ENCODE measurements around the gene C2CD5.
"Not testable (repeated sequence)": the region's sequence is repeated elsewhere in the genome, so short reads cannot be mapped to it uniquely, and the experiment has no call there.

C2CD5 gene

DNA sequence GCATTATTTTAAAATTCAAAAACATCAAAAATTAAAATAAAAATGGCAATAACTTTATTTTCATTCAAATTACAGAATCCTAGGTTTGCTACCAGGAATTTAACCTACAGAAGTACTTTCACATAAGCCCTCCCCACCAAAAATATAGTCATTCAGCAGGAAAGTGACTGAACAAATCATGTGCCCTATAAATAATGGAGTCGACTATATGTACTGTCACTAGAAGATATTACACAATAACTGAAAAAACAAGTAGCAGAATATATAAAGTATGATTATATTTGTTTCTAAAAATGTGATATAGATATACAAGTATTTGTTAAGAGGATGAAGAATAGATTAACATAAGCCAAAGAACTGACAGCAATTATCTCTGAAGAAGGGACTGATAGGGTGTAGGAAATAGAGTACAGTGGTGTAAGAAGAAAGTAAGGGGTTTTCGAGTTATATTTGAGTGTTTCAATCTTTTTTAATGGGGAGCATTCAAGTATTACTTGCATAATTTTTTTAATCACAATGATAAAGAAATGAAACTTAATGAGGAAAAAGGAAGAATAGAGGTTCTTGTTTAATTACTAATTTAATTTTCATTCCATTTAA is 7.9 kb downstream of the C2CD5 start:
- no peak for DNase-seq

DNA sequence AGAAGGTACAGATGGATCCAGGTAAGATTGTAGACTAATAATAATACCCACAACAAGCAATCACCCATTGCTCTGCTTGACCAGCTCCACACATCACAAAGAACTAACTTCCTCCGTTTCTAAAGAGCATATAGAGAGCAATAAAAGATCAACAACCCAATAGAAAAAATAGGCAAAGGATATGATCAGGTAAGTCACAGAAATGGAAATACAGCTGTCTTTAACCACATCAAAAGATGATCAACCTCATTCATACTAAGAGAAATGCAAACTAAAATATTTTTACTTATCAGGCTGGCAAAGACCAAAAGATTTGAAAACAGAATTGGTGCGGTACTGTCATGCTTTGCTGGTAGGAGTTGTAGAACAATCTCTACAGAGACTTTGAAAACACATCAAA is 8.9 kb downstream of the C2CD5 start:
- peak; percentile 24 for DNase-seq

DNA sequence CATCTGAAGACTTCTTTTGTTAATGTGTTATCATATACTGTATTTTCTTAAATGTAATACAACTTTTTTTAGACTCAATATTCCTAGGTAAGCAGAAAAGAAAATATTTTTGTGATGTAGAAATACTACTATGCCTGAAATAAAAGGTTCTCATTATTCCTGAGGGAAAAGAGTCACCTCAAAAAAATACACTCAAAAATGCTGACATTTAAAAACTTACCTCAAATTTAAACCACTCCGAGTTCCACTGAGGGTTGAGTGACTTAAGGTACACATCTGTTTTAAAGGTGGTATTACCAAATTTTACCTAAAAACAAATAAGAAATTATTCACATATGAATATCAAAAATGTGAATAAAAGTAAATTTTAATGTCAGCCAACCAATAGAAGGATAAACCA is 9.3 kb downstream of the C2CD5 start:
- no peak for DNase-seq

DNA sequence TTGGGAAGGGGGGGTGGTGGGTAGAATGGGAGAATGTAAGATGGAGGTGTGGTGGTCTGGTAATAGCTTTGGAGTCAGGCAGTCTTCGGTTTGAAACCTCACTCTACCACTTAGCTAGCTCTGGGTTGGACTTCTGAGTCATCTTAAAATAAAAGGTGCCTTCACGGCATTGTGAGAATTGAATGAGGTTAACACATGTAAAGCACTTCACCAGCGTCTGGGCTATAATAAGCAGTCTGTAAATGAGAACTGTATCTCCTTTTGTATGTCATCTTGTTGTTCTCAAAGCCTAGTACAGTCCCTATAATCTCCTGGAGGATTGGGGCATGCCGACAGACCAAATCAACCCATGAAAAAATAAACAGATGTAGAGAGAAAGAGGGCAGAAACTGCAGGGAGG is 11.2 kb downstream of the C2CD5 start:
- no peak for DNase-seq

DNA sequence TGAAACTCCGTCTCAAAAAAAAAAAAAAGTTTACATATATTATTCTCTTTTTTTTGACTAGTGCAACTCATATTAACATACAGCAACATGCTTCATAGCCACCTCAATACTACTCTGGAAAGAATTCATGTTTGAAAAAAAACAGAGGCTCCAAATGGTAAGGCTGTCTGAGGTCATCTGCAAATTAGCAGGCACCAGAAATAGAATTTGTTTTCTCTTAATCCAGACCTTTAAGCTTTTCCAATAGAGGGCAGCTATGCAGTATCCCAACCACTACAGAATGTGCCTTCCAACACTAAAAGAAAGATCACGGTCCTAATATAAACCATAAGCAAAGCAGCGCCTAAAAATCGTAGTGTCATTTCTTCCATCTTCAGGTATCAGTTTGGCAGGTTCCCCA is 12.0 kb downstream of the C2CD5 start:
- no peak for DNase-seq

DNA sequence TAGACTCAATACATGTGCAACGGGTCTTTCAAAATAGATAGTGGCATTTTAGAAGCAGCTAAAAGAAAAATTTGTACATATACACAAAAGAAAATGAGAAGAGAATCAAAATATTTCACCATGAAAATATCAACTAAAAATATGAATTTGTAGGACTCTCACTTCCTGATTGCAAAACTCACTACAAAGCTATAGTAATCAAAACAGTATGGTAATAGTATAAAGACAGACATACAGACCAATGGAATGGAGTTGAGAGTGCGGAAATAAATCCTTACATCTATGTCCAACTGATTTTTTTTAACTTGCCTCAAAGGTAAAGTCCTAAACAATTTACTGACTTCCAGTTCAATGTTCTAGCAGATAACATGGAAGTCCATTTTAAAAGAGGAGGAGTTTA is 13.1 kb downstream of the C2CD5 start:
- no peak for DNase-seq

DNA sequence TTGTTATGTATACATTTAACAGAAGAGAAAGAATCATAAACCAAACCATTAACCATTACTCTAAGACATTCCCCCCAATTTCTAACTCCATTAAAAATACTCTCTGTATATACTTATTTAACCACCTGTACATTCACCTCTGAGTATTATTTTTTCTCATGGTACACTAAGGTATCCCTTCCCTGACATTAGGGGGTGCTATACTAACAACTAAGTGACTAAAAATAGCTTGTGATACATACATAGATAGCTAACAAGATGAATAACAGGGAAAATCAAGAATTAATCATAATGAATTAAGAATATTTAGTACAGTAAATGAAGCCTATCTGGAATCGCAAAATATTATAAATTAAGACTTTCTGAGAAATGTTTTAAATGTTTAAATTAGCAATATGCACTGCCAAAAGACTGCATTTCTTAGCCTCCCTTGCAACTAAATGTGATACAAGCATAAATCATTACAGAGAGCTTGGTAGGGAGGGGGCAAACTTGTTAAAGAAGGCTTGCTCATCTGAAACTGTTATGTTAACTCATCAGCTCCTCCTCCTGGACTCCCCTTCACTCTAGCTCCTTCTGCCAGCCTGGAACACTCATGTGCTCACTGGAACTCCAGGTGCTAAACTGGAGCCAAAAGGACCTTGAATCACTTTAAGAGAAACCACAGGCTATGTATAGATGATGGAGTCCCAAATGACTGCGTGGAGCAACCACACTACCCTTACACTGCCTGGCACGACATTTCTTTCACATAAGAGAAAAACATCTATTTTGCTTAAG is 14.9 kb downstream of the C2CD5 start:
- DNase-seq, result peak; percentile 56

DNA sequence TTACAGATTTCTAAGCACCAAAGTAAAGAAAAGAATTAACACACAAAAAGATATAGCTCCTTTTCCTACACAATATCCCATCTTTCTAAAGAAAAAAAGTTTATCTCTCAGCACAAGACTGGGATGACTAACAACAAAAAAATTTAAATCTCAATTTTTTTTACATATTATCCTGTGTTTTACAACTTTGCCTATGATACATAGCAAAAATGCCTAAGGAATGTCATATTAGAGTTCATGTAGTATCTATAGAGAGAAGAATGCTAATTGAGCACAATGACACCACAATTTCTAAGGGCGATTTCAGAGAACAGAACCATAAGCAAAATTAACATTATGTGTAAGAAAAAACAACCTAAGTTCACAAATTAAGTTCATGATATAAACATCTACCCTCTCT is 16.3 kb downstream of the C2CD5 start:
- DNase-seq, result no peak

DNA sequence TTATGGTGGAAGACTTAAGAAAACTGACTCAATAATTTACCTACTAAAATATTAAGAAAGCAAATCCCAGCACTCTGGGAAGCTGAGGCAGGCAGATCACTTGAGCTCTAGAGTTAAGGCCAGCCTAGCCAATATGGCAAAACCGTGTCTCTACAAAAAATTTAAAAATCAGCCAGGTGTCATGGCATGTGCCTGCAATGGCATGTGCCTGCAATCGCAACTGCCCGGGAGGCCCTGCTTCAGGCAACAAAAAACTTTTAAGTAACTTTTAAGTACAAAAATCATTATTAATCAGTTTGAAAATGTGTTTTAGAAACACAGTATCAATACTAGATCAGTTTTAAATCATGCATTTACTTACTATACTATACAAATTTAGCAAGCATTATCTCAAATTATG is 17.5 kb downstream of the C2CD5 start:
- DNase-seq, result no peak

DNA sequence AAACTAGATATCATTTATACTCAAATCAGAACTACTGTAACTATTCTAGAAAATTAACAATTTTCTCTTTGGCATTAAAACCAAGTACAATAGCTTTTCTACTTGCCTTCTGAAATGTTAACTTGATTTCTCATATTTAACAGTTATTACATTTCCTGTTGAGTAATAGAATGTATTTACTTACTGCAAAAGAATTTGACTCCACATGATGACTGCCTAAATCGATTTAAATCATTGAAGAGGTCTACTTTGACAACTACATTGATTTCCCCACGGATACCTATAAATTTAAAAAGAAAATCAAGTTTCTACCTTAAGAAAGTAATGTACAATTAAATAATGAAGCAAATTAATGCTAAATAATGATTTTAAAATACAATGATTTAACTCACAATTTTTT is 18.9 kb downstream of the C2CD5 start:
- DNase-seq, result no peak

DNA sequence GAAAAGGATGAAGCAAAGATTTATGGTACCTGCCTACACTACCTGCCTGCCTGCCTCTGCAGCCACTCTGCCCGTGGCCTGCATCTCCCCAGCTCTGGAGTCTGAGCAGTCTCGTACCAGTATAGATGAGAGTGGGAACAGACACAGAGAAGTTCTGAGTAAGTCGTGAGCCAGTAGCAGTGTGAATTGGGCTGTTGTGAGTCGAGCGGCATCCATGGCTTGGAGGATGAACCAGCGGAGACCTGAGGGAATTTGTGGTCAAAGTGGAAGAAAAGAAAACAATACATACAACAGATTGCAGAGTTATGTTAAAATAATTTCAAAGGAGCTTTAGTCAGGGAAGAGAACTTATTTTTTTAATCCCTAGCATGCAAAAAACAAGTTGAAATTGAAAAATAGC is 25.3 kb downstream of the C2CD5 start:
- DNase-seq, result no peak

DNA sequence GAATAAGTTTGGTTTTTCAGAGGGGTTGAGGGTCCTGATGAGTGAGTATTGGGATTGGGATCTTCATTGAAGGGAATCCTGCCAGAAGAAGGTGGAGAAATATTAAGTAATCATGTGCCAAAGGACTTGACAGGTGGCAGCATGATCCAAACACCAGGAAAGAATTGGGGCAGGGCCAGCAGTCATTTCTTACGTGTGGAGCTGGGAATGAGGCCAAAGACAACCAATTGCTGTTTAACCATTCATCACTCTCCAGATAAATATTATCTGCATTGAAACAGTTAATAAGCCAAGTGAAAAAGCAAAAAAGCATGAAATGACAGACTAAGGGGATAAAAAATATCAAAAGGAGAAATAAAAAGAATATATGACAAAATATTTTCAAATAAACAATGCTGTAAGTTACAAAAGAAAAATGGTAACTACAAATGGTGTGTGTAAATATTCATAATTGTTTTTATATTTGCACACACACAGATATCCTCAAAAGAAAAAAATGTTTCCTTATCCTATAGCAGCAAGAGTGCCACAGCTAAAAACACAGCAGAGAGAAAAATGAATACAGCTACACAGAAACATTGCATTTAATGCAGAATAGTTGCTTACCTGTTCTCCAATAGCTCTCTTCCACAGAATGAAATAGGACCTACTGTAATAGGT is 26.2 kb downstream of the C2CD5 start:
- DNase-seq, result no peak

DNA sequence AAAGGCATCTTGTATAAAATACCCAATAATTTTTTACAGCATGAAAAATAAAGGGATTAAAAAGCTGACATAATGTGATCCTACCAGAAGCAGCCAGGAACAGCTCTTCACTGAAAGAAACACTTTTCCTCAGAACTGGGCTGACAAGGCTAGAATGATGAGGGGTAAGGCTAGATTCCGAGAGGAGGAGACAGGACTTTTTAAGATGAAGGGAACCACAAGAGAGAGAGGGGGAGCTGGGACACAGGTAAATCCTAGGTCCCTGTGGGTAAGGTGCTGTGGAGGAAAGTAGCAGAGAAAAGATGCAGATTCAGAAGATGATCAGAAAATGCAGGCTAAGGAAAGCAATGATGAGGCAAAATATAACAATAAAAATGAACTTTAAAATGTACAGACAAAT is 29.5 kb downstream of the C2CD5 start:
- DNase-seq, result no peak

DNA sequence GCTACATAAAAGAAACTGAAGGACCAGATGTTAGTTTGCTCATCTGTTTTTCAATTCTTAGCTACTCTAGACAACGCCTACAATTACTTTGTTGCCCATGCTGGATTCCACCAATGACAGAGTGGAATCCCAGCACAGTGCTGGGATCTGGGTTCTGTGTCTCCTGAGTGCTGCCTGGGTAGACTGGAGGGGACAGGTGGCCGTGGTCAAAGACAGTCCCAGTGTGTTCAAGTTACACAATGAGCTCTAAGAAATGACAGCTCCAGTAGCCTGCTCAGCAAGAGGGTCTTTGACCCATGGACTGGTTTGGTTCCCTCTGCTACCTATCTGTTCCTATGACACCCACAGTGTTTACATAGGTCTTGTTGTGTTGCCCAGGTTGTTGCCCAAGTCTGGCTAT is 38.5 kb downstream of the C2CD5 start:
- no peak for DNase-seq

DNA sequence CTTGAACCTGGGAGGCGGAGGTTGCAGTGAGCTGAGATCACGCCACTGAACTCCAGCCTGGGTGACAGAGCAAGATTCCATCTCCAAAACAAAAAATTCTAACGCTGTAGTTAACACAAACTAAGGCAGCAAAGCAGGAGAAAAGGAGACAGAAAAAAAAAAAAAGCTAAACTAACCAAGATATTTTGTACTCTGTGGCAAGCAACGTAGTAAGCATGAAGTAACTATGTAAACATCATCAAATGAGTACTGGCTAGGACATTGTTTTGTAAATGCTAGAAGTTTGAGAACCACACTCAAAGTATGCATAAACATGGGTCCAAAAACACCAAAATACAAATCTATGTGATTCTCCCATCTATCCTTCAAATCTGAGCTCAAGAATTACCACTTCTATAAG is 44.2 kb downstream of the C2CD5 start:
- DNase-seq, result no peak

DNA sequence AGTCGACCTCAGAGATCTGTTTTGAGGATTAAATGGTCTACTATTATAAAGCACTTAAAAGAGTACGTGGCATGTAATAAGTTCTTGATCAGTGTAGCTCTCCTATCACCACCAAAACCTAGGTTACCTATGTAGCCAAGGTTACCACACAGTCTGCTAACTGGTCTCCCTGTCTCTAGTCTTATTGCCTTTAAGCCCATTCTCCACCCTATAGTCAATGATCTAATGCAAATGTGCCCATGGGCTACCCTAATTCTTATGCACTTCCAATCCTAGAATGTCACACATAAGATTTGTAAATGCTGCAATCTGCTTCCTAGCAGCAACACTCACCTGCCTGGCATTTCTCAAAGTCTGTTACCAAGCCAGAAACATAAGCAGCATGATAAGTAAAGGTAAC is 44.9 kb downstream of the C2CD5 start:
- no peak for DNase-seq

DNA sequence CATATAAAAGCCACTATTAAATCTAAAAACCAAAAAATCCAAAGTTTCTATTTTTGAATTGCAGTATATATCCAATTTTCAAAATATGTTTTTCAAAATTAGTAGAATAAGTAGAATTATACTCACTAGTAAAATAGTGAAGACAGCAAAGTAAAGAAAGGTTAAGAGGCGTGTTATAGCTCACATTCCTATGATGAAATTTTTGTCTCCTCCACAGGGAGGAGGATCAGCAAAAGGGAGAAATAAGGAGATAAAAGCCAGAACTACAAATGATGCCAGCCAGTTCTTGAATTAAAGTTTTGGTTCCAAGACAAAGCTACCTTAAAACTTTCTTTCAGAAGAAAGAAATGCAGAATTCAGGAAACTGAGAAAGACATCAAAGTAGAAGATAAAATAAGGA is 50.0 kb downstream of the C2CD5 start:
- DNase-seq, result no peak

DNA sequence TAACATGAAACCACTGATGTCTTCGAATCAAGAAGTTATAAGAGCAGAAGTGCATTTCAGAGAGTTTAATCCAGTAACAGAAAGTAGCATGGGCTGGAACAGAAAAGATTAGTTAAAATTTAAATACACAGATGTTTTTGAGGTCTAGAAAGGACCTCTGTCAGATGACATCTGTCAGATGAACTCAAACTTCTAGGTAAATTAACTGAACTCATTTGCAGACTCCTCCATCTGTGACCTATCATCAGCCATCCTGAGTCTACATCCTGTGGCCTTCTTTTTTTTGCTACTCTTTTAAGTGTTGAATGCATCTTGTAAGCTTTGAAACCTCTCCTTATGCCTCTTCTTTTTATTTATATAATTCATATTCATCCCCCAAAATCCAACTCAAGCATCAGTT is 53.3 kb downstream of the C2CD5 start:
- DNase-seq, result no peak

DNA sequence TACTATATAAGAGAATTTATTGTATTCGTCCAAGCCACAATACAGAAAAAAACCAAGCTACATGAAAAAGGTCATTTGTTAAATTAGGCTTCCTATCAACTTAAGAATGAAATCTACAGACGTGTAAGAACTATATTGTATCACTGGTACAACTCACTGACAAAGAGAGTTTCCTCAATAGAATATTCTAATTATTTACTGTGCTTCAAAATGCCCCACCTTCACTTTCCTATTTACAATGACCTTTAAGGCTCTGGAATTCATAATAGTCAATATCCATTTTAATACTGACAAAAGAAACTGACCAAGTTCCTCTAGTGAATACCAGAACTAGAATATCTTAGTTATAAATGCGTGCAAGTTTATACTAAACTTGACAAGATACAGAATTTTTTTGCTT is 55.9 kb downstream of the C2CD5 start:
- no peak for DNase-seq

DNA sequence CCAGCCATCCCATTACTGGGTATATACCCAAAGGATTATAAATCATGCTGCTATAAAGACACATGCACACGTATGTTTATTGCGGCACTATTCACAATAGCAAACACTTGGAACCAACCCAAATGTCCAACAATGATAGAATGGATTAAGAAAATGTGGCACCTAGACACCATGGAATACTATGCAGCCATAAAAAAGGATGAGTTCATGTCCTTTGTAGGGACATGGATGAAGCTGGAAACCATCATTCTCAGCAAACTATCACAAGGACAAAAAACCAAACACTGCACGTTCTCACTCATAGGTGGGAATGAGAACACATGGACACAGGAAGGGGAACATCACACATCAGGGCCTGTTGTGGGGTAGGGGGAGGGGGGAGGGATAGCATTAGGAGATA is 56.7 kb downstream of the C2CD5 start:
- not testable (repeated sequence) for DNase-seq

DNA sequence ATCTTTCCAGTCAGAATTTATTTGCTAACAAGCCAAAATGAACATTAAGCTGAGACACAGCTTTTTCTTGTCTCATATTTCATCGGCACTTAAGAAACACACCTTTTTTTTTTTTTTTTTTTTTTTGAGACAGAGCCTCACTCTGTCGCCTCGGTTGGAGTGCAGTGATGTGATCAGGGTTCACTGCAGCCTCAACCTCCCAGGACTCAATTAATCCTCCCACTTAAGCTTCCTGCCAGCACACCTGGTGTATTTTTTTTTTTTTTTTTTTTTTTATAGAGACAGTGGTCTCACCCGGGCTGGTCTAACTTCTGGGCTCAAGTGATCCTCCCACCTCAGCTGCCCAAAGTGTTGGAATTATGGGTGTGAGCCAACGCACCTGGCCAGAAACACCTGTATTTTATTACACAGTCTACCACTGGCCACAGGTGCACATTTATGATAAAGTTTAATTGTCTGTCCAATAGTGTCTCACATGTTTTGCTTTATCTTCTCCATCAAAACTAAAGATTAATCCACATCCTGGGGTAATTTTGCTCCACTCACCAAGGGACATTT is 62.7 kb downstream of the C2CD5 start:
- DNase-seq, result no peak

DNA sequence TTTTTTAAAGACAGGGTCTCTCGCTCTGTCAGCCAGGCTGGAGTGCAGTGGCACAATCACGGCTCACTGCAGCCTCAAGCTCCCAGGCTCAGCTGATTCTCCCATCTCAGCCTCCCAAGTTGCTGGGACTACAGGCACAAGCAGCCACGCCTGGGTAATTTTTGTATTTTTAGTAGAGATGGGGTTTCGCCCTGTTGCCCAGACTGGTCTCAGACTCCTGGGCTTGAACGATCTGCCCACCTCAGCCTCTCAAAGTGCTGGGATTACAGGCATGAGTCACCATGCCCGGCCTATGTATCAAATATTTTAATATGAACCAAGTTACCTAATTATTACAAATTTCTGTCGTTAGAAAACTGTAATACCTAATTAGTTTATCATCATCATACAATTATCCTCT is 63.5 kb downstream of the C2CD5 start:
- DNase-seq, result not testable (repeated sequence)

DNA sequence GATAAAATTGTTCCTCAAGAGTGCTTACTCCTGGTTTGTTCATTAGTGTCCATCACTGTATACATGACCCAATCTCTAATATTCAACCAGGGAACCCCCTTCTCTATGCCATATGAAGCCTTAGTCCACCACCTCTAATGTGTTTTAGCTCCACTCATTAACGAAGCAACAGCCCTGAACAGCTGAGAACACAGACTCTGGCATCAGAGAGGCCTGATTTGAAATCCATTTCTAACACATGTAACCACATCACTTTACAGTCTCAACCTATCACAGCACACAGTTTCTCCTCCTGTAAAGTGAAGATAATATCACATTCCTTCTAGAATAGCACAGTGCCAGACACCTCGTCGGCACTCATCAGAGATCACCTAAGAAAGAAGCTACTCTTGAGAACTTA is 64.3 kb downstream of the C2CD5 start:
- DNase-seq, result no peak

DNA sequence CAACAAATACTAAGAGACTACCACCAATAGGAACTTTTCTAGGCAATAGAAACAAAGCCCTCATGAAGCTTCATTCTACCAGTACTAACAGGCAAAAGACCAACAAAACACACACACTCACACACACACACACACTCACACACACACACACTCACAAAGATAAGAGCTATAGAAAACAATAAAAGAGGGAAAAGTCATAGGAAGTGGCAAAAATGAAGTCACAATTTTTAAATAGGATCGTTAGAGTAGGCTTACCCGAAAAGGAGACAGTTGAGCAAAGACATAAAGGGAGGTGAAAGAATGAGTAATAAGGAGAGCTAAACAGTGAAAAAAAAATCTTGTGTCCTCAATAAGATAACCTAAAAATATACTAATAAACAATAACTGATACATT is 66.5 kb downstream of the C2CD5 start:
- no peak for DNase-seq

Data from CD4-positive, alpha-beta T cell treated with Interleukin-10 for 1 hour (primary cell).